ENCODE measurements around the gene MOCS3.
A peak's percentile ranks its signal among the peaks of the same experiment; 100 is the strongest.
"Not testable (repeated sequence)": the region's sequence is repeated elsewhere in the genome, so short reads cannot be mapped to it uniquely, and the experiment has no call there.

MOCS3 gene

DNA sequence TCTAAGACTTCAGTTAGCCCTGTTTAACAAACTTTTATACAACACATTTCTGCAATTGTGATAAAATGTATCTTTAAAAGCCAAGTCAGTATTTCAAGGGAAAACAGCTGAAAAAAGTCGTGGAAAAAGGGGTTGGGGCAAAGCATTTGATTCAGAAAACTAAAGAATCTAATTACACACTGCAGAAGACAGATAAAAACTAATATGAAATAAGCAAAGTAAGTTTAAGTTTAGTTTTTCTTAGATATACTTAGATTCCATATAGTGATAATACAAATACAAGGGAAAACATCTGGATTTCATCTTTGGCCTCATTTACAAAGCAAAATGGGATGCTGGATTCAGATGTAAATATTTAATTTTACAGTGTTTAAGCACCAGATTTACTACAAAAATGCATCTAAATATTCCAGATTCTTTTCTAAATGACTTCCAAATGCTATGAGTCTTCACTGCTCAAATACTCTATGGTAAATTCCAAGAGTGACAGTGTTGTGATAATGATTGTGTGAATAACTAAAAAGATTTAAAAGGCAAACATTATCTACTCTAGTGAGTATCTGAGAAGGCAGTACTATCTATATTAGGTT is 25.8 kb upstream of the MOCS3 start:
- DNase-seq: no peak

DNA sequence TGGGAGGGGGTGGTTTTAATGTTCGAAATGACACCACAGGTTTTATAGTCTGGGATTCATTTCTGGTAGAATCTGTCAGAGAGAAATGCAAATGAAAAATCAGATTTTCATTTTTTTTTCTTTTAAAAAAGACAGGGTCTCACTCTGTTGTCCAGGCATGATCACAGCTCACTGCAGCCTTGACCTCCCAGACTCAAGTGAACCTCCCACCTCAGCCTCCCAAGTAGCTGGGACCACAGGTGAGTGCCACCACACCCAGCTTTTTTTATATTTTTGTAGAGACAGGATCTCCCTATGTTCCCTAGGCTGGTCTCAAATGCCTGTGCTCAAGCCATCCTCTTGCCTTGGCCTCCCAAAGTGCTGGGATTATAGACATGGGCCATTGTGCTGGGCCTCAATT is 25.0 kb upstream of the MOCS3 start:
- DNase-seq: no peak

DNA sequence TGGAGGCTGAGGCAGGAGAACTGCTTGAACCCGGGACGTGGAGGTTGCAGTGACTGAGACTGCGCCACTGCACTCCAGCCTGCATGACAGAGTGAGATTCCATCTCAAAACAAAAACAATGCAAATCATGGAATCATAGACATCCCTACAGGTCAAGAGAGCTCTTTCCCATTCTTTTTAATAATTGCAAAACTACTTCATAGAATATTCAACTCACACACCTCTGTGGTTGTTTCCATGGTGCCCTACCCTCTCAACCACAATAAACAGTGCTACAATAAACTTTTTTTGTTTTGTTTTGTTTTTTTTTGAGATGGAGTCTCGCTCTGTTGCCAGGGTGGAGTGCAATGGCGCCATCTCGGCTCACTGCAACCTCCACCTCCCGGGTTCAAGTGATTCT is 15.5 kb upstream of the MOCS3 start:
- no peak for DNase-seq

DNA sequence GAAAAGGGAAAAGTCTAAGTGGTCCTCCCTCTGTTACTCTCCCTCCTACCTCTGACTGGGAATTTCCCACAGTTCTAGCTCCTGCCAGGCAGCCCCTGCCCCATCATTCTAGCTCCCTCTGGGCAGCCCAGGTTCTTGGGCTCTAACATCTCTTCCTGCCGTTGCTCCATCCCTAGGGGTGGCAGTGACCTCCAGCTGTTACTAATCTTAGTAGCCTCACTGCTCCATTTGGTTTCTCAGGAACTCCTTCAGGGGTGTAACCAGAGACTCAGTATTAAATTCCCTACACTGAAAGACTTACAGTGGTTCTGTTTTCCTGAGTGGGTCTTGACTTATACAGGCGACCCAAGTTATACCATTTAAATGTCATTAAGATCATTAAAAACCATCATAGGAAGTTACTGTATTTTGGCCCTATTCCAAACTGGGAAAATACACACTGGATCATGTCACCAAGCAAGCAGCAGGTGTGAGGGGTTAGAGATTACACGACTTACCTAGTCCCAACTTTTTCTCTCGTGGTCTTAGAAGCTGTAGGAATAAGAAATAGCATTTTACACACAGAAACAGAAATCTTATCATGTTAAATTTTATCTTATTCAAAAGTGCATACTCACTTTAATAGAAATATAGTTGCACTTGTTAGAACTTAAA is 10.4 kb upstream of the MOCS3 start:
- DNase-seq: no peak

DNA sequence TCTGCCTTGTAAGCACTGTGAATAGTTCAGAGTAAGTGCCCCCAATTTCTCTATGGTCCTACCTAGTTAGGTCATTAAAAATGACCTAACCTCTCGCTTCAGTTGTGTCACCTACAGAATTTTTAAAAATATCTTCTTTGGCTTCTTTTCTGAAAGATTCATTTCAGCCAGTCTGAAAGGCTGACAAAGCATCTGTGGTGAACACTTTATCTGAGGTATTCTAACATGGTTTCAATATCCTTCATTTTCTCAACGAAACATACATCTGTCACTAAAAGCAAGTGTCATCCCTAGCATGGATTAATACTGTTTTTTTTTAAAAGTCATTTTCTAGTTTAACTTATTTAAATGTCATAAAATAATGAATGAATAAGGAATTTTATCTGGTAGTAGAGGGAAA is 5.4 kb upstream of the MOCS3 start:
- DNase-seq: no peak

DNA sequence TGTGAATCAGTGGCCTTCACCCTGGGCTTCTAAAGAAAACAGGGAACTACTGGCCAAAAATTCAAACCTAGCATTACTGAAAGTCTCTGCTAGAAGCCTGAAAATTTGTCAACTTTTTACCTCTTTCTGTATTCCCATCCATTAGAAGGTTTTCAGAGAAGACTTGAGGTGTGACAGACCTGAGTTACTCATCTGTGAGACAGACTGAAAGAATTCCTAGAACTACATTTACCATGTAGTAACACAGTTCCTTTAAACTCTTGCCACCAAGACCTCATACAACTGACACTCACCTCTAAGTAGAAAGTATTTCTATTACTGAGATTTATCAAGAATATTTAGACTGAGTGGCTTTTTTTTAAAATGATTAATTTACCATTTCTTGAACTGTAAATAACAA is 4.8 kb upstream of the MOCS3 start:
- DNase-seq: no peak

DNA sequence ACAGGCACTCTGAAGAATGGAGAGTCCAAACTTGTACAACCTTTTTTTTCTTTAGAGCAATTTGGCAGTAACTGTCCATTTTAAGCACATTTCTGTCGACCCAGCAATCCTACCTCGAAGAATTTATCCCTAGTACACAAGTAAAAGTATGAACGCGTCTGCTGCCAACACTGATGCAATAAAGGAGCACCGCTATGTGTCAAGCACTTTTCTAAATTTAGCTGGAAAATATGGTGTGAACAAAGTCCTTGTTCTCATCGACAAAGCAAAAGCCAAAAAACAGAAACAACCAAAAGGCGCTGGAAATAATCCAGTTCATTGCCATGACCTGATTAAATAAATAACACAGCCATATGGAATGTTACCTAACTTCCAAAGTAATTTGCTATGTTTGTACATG is 1.3 kb upstream of the MOCS3 start:
- DNase-seq: no peak

DNA sequence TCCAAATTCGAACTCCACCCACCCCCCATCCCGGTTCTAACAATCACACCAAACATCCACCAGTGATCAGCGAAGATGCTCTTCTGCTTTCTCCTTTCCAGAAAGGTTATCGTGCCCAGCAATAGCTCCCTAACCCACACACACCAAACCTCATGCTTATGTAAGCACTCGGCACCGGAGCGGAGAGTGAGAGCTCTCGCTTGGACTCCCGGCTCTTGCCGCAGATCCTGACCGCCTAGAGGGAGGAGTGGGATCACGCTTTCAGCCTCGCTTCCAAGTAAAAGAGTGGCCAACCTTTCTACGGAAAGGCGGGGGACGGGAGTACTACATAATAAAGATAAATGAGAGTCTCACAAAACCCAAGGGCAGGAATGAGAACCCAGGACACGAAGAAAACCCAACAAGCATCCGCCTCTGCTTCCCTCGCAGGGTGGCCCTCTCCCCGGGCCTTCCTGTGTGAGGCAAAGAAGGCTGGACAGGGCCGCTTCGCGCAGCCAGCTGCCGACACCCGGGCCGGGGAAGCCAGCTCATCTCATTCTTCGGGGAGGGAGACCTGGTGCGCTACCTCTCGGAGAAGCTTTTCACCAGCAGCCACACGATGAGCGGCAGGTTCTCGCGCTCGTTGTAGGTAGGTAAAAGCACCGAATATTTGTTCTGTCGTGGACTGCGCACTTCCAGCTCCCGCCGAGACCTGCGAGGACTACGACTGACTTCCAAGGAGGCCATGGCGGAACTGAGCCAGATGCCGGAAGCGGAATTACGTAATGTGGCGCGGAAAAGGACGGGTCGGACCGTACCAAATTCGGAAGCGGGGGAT is 612 bp upstream of the MOCS3 start, which contains the start of gene DPM1:
Gene DPM1, minus strand, starts transcription at position 735 of the 817 bp plus-strand sequence. Its CDS starts 9 bp downstream, at position 726.
- peak; percentile 7 to 90 for DNase-seq

DNA sequence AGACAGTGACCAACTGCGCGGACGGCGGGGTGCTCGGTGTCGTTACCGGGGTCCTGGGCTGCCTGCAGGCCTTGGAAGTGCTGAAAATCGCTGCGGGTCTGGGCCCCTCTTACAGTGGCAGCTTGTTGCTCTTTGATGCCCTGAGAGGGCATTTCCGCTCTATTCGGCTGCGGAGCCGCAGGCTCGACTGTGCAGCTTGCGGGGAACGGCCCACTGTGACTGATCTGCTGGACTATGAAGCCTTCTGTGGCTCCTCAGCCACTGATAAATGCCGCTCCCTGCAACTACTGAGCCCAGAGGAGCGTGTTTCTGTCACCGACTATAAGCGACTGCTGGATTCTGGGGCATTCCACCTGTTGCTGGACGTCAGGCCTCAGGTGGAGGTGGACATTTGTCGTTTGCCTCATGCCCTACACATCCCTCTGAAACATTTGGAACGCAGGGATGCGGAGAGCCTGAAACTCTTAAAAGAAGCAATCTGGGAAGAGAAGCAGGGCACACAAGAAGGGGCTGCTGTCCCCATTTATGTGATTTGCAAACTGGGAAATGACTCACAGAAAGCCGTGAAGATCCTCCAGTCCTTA is 1.0 kb downstream of the MOCS3 start:
- DNase-seq: no peak

DNA sequence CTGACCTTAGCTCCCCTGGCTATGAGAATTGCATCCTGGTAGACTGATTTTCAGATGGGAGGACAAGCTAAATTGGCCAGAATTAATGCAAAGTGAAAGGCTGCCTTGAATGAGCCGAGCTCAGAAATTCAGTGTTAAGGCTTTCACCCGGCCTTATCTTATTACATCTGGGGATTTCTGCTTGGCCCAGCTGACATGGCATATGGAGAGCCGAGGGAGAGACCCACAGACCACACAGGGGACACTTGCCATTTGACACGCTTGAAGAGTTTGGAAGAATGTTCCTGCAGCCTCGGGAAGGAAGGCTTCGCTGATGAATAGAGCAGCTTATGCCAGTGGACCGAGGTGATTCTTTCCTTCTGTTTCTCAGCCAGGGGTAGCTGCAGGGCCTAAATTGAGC is 9.0 kb downstream of the MOCS3 start:
- DNase-seq: no peak

DNA sequence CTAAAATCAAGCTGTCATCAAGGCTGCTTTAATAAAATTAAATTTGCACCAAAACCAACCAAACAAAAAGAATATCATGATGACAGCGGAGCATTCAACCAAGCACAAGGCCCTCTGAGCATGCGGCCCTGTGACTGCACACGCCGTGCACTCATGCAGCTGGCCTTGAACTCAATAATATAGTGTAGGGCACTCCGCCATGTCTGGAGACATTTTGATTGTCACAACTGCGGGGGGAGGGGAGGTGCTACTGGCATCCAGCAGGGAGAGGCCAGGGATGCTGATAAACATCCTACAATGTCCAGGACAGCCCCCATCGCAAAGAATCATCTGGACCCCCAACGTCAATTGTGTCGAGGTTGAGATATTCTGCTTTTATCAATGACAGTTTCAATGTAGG is 9.7 kb downstream of the MOCS3 start:
- DNase-seq: no peak

DNA sequence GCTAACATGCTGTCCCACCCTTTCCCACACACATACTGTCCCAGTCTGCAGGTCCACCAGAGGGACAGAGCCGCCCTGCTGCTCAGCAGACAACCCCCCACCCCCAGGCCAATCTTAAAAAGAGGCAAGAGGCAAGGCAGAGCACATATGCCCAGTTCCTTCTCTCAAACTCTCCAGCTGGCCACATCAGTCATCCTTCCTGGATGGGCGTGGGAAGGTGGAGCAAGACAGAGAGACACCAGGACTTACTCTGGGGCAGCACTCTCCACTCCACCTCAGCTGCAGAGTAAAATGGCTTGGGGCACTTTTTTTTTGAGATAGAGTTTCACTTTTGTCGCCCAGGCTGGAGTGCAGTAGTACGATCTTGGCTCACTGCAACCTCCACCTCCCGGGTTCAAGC is 10.8 kb downstream of the MOCS3 start:
- no peak for DNase-seq

DNA sequence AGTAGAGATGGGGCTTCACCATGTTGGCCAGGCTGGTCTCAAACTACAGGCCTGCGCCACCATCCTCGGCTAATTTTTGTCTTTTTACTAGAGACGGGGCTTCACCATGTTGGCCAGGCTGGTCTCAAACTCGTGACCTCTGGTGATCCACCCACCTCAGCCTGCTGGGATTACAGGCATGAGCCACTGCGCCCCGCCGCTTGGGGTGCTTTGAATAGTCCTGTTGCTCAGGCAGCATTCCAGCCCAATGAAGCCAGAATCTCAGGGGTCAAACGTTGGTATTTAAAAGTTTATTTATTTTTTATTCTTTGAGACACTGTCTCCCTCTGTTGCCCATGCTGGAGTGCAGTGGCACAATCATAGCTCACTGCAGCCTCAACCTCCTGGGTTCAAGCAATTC is 11.3 kb downstream of the MOCS3 start:
- DNase-seq: no peak

DNA sequence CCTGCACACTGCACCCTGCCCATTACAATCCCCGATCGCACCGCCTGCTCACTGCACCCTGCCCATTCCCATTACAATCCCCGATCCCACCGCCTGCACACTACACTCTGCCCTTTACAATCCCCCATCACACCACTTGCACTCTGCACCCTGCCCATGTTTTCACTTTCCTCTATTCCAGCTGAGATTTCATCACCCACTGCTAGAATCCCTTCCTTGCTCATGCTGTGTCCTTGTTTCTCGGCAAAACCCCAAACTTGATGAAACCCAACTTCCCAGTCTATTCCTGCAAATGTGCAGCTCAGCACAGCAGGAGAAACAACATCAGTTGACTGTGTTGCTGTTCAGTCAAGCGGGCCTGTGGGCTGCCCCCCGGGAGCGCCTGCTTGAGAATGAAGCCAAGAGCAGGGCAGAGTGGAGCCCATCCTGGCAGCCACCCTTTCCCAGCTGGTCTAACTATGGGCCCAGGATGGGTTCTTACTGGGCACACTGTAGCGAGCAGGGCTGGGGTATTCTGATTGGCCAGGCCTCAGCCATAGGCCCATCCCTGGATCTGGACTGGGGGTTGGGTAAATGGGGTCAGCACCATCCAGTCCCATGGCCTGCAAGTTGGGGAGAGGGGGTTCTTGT is 17.2 kb downstream of the MOCS3 start:
- no peak for DNase-seq

DNA sequence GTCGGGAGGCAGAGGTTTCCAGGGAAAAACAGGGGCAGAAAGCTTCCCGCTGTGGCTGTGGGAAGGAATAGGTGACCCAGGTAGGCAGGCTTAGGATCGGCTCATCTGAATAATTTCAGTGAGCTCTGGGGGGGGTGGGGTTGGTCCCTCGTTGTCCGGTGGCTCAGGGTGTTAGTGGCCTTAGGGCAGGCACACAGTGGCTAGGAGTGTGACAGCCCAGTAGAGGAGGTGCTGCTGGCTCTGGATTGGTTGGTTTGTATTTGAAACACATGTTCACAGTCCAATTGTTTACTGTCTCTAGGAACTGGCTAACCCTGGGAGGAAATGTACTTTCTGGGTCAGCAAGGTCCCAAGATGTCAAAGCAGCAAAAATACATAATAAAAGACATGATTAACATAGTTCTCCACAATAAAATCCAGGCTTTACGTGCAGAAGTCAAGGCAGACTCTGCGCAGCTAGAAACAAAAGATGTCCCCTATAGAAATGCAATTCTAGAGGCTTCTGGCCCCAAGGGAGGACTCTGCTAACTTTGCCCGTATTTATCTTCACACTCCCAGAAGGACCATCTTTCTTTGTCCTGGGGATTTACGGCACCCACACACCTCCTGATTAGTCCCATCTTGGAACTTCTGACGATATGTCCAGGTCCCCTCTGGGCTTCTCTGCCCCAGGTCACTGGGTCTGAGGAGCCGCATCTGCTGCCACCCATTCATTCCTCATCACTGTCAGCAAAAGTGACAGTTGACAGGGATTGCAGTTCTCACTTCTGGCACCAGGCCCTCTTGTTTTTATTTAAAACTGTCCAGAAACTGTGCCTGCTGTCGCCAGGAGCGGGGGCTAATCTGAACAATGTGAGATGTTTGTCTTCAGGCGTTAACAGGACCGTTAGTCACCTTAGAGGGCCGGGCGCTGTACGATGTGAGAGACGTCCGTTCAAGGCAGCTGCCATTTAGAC is 18.7 kb downstream of the MOCS3 start:
- no peak for DNase-seq

DNA sequence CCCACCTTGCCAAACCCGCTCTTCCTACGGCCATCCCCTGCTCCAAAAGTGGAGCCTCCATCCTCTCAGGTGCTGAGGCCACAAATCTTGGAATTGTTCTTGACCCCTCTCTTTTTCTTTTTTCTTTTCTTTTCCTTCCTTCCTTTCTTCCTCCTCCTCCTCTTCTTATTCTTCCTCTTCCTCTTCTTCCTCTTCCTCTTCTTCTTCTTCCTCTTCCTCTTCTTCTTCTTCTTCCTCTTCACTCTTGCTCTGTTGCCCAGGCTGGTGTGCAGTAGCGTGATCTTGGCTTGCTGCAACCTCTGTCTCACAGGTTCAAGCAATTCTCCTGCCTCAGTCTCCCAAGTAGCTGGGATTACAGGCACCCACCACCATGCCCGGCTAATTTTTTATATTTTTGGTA is 19.9 kb downstream of the MOCS3 start:
- DNase-seq: not testable (repeated sequence)

DNA sequence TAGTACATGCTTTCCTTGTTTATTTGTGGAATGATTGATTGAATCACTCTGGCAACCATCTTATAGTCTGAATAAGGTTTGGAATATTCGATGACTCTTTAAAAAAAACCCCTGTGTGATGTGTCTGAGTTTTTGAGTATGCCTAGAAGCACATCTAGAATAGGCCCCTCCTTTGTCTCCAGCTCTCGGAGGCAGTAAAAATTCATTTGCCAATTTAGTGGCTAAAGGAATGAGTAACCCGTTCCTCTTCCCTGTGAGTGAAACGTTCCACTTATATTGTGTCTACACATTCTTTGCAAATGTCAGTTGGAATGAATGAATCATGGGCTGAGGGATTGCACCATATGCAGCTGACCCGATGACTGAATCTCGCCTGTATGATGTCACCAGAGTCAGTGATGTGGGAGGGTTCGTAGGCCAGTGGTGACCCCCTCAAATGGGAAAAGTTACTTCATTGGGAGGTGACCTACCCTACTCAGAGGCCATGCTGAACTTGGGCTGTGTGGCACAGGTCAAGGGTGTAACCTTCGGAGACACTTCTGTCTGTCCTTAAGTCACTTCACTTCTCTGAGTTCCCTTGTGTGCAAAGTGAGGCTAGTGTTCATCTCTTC is 21.6 kb downstream of the MOCS3 start:
- DNase-seq: no peak

DNA sequence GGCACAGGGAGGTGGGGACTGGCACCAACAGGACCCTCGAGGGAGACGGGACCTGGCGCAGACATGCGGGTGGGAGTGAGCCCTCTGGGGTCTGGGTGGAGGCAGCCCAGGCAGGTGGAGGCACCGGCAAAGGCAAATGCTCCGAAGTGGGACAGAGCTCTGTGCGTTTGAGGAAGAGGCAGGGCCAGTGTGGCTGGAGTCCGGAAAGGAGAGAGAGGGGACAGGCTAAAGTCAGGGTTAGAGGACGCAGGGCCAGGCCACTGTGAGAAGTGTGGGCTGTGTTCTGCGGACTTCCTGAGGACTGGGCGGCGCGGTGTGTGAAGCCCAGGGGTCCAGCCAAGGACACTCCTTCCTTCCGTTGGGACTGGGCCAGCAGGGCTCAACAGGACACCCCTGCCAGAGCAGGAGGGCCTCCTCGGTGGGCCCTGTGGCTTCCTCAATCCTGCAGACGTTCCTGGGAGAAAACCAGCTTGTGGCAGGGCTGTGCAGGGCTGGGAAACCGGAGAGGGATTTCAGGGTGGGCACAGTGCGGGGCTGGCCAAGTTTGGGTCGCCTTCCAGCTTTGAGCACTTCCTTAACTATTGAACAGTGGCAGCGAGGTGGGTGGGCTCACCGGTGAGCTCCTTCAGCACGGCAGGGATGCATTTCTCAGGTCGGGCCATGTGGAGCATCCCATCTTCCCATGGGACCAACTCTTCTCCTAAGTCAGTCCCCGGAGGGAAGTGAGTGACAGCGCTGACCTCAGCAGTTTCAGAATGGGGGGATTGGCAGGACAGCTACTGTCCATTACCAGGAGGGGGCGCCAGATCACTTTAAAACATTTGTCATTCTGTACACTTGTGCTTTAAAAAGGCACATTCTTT is 22.5 kb downstream of the MOCS3 start:
- peak; percentile 15 to 43 for DNase-seq

DNA sequence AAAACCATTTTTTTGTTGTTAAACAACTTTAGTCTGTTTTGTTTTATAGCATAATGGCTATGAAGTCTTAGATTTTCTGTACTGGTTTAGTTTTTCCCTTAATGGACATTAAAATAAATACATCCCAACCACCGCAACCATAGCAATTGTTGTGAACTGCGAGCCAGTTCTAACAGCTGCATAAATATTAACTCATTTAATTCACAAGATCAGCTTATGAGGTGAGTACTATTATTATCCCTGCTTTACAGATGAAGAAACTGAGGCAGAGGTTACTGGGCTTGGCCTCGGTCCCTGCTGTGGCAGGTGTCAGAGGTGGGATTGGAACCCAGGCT is 23.1 kb downstream of the MOCS3 start:
- DNase-seq: no peak

DNA sequence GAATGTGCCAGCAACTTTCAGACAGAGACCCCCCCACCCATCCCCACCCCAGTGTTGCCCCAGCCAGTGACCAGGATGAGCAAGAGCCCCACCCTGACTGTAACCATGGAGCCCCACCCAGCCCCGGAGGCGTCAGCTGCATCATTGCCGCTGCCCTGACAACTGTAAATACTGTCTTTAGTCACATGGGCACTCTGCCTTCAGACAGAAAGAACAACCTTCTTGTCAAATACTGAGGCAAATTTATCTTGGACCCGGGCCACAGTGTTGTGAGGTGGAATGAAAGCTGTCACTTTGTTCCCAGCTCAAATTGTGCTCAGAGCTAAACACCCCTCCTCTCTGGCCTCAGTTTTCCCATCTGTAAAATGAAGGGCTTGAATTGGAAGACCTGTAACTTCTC is 23.7 kb downstream of the MOCS3 start:
- DNase-seq: no peak

DNA sequence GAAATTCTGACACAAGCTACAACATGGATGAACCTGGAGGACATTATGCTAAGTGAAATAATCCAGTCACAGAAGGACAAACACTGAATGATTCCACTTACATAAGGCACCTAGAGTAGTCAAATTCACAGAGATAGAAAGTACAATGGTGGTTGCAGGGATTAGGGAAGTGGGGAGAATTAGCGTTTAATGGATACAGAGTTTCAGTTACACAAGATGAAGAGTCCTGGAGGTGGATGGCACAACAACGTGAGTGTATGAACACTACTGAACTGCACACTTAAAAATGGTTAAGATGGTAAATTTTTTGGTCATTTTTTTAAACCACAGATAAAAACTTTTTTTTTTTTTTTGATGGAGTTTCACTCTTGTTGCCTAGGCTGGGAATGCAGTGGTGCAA is 24.7 kb downstream of the MOCS3 start:
- no peak for DNase-seq
